IMR-90 (cell line): Measurements from ENCODE around the gene ART4. TPM values are rescaled to one million over a fixed set of nuclear protein-coding genes. Genes with fewer than 3 reads are reported as not detected.

ENCODE experiments used
- ATAC-seq: fragments of 200-7000 bp; cut with Tn5 transposase; 2 replicates; pipeline ENCODE4 v1.9.1; 2020; ENCODE audit warnings: low read depth, mild to moderate bottlenecking, moderate library complexity
- BruUV-seq: library from RNA; stranded (reverse); fragments of 400-500 nt; replicated peaks from 2 replicates; lab custom pipeline; 2021; lab: Mats Ljungman, UMichigan
- CTCF ChIA-PET: fragments of 300-600 bp; formaldehyde crosslinking; extraction: SDS; loops from one replicate; lab custom pipeline; 2021; ENCODE audit warnings: antibody characterized with exemption; lab: Yijun Ruan, JAX
- POLR2A ChIA-PET: fragments of 300-600 bp; sonication (Branson Sonifier 250); formaldehyde crosslinking; loops from one replicate; lab custom pipeline; 2022; ENCODE audit warnings: antibody characterized with exemption; ENCODE audit not compliant: unreplicated experiment; lab: Charles Lee
- DNase-seq: peaks from one replicate; pipeline ENCODE4 v3.0.0; 2013
- H2AFZ ChIP-seq: replicated peaks from 2 replicates; pipeline ENCODE3; 2013; ENCODE audit warnings: low read length, mild to moderate bottlenecking; ENCODE audit not compliant: poor library complexity
- H2AK5ac ChIP-seq: 2 replicates; pipeline ENCODE4 v1.6.1; 2013; ENCODE audit warnings: low read depth, low read length, inconsistent platforms
- H2AK9ac ChIP-seq: replicated peaks from 2 replicates; pipeline ENCODE3; 2013; ENCODE audit warnings: mild to moderate bottlenecking, low read depth, low read length, moderate library complexity; ENCODE audit not compliant: poor library complexity
- H2BK120ac ChIP-seq: 2 replicates; pipeline ENCODE4 v1.6.1; 2013; ENCODE audit warnings: low read depth, low read length, inconsistent platforms
- H2BK15ac ChIP-seq: 3 replicates; pipeline ENCODE4 v1.6.1; 2013; ENCODE audit warnings: low read depth, low read length, inconsistent platforms
- H2BK20ac ChIP-seq: 2 replicates; pipeline ENCODE4 v1.6.1; 2013; ENCODE audit warnings: low read depth, mild to moderate bottlenecking, inconsistent platforms, low read length, moderate library complexity
- H2BK5ac ChIP-seq: 2 replicates; pipeline ENCODE4 v1.6.1; 2013; ENCODE audit warnings: mild to moderate bottlenecking, low read depth, low read length, inconsistent platforms; ENCODE audit not compliant: poor library complexity, severe bottlenecking
- H3K14ac ChIP-seq: replicated peaks from 2 replicates; pipeline ENCODE4 v1.6.1; 2013; ENCODE audit warnings: low read depth, low read length, inconsistent platforms
- H3K18ac ChIP-seq: 2 replicates; pipeline ENCODE4 v1.6.1; 2013; ENCODE audit warnings: low read depth, low read length, control low read depth
- H3K23ac ChIP-seq: 2 replicates; pipeline ENCODE4 v1.6.1; 2013; ENCODE audit warnings: low read depth, low read length, inconsistent platforms
- H3K27ac ChIP-seq: 2 replicates; pipeline ENCODE4 v1.5.1; 2013; ENCODE audit warnings: mild to moderate bottlenecking, control low read depth, low read length; ENCODE audit not compliant: insufficient read depth
- H3K27me3 ChIP-seq: 2 replicates; pipeline ENCODE4 v1.6.1; 2013; ENCODE audit warnings: low read length; ENCODE audit not compliant: control insufficient read depth, insufficient read depth
- H3K36me3 ChIP-seq: 2 replicates; pipeline ENCODE4 v1.6.1; 2013; ENCODE audit warnings: low read length, mixed read lengths; ENCODE audit not compliant: control insufficient read depth, insufficient read depth
- H3K4ac ChIP-seq: 2 replicates; pipeline ENCODE4 v1.6.1; 2013; ENCODE audit warnings: low read depth, low read length, inconsistent platforms
- H3K4me1 ChIP-seq: 2 replicates; pipeline ENCODE4 v1.6.1; 2013; ENCODE audit warnings: low read length, mixed read lengths; ENCODE audit not compliant: control insufficient read depth, insufficient read depth
- H3K4me2 ChIP-seq: 2 replicates; pipeline ENCODE4 v1.6.1; 2013; ENCODE audit warnings: low read depth, mild to moderate bottlenecking, control low read depth, low read length, moderate library complexity
- H3K4me3 ChIP-seq: 2 replicates; pipeline ENCODE4 v1.5.1; 2013; ENCODE audit warnings: low read depth, mild to moderate bottlenecking, control low read depth, low read length, moderate library complexity; ENCODE audit not compliant: insufficient read depth
- H3K56ac ChIP-seq: 2 replicates; pipeline ENCODE4 v1.6.1; 2013; ENCODE audit warnings: low read length, inconsistent platforms; ENCODE audit not compliant: insufficient read depth; ENCODE audit errors: extremely low read depth
- H3K79me1 ChIP-seq, 2 experiments: 2 replicates each; pipeline ENCODE4 v1.6.1; 2013; ENCODE audit warnings: low read length in 2 of 2, inconsistent platforms in 1 of 2, low read depth in 1 of 2
- H3K9ac ChIP-seq: 2 replicates; pipeline ENCODE4 v1.6.1; 2013; ENCODE audit warnings: low read depth, low read length, control low read depth
- H3K9me1 ChIP-seq: 2 replicates; pipeline ENCODE4 v1.6.1; 2013; ENCODE audit warnings: low read length, inconsistent platforms; ENCODE audit not compliant: insufficient read depth
- H3K9me3 ChIP-seq: 2 replicates; pipeline ENCODE4 v1.6.1; 2013; ENCODE audit warnings: low read length; ENCODE audit not compliant: control insufficient read depth, insufficient read depth
- H4K20me1 ChIP-seq: 2 replicates; pipeline ENCODE4 v1.6.1; 2013; ENCODE audit warnings: low read length, inconsistent platforms; ENCODE audit not compliant: insufficient read depth
- H4K5ac ChIP-seq: 2 replicates; pipeline ENCODE4 v1.6.1; 2013; ENCODE audit warnings: mild to moderate bottlenecking, low read depth, low read length, control low read depth
- H4K8ac ChIP-seq, 2 experiments: 2 replicates each; pipeline ENCODE4 v1.6.1; 2013; ENCODE audit warnings: low read depth in 2 of 2, low read length in 2 of 2, control low read depth in 1 of 2, inconsistent platforms in 1 of 2
- H4K91ac ChIP-seq: 2 replicates; pipeline ENCODE4 v1.6.1; 2013; ENCODE audit warnings: low read depth, low read length, inconsistent platforms; ENCODE audit not compliant: insufficient read depth
- BHLHE40 ChIP-seq: fragments of 150-350 bp; IDR thresholded peaks from 2 replicates; pipeline ENCODE4 v1.6.1; 2016; ENCODE audit warnings: mild to moderate bottlenecking, low read depth, low read length
- CEBPB ChIP-seq: IDR thresholded peaks from 2 replicates; pipeline ENCODE4 v1.6.1; 2012; ENCODE audit warnings: low read depth, low read length, improper control_type of control experiment
- CHD1 ChIP-seq: IDR thresholded peaks from 2 replicates; pipeline ENCODE4 v1.6.1; 2012; ENCODE audit warnings: low read depth, low read length, improper control_type of control experiment
- CTCF ChIP-seq: conservative IDR thresholded peaks from 2 replicates; pipeline ENCODE4 v1.5.1; 2012; ENCODE audit warnings: mild to moderate bottlenecking, low read depth, low read length, improper control_type of control experiment
- ELK1 ChIP-seq: fragments of 150-350 bp; IDR thresholded peaks from 2 replicates; pipeline ENCODE4 v1.6.1; 2016; ENCODE audit warnings: low read depth, mild to moderate bottlenecking, low read length, moderate library complexity, borderline replicate concordance
- FOS ChIP-seq: fragments of 150-350 bp; IDR thresholded peaks from 2 replicates; pipeline ENCODE4 v1.6.1; 2016; ENCODE audit warnings: low read depth, low read length
- MAFK ChIP-seq: IDR thresholded peaks from 2 replicates; pipeline ENCODE4 v1.6.1; 2012; ENCODE audit warnings: low read depth, low read length, improper control_type of control experiment
- MAZ ChIP-seq: IDR thresholded peaks from 2 replicates; pipeline ENCODE4 v1.6.1; 2012; ENCODE audit warnings: low read depth, mild to moderate bottlenecking, low read length, improper control_type of control experiment, moderate library complexity, borderline replicate concordance
- MXI1 ChIP-seq: IDR thresholded peaks from 2 replicates; pipeline ENCODE4 v1.6.1; 2012; ENCODE audit warnings: low read depth, mild to moderate bottlenecking, low read length, moderate library complexity, borderline replicate concordance
- NFE2L2 ChIP-seq: fragments of 150-350 bp; IDR thresholded peaks from 2 replicates; pipeline ENCODE4 v1.6.1; 2016; ENCODE audit warnings: low read depth, mild to moderate bottlenecking, low read length
- POLR2A ChIP-seq: IDR thresholded peaks from 2 replicates; pipeline ENCODE4 v1.6.1; 2012; ENCODE audit warnings: mild to moderate bottlenecking, low read depth, low read length
- RAD21 ChIP-seq: IDR thresholded peaks from 2 replicates; pipeline ENCODE4 v1.6.1; 2012; ENCODE audit warnings: low read length, improper control_type of control experiment
- RCOR1 ChIP-seq: IDR thresholded peaks from 2 replicates; pipeline ENCODE4 v1.6.1; 2012; ENCODE audit warnings: mild to moderate bottlenecking, low read length, improper control_type of control experiment; ENCODE audit not compliant: insufficient replicate concordance
- RFX5 ChIP-seq: IDR thresholded peaks from 2 replicates; pipeline ENCODE4 v1.8.0; 2012; ENCODE audit warnings: low read depth, mild to moderate bottlenecking, low read length, moderate library complexity
- SMC3 ChIP-seq: fragments of 150-350 bp; IDR thresholded peaks from 2 replicates; pipeline ENCODE4 v1.6.1; 2016; ENCODE audit warnings: low read depth, mild to moderate bottlenecking, antibody characterized with exemption, low read length, moderate library complexity
- dilution Hi-C: fragments of 300-500 bp; cut with HindIII; formaldehyde crosslinking; loops from one replicate; pipeline ENCODE4 v1.14.3; 2018; ENCODE audit warnings: low sequenced_read_pairs; ENCODE audit not compliant: unreplicated experiment
- in situ Hi-C: fragments of 300-500 bp; cut with MboI; formaldehyde crosslinking; loops from 3 replicates; pipeline ENCODE4 v1.14.3; 2019; ENCODE audit warnings: low sequenced_read_pairs, inconsistent platforms, mixed read lengths
- intact Hi-C: fragments of 100-400 bp; cut with micrococcal nuclease; formaldehyde crosslinking; loops from 2 replicates; pipeline ENCODE4 v1.10.0; 2022
- polyA plus RNA-seq, 3 experiments: library from polyadenylated mRNA; depleted of rRNA; stranded (reverse); fragments of >200 nt; gene quantifications; 2 replicates each; pipeline ENCODE4 v1.2.3, GENCODE V29; 2012; ENCODE audit warnings: low replicate concordance in 1 of 3
- total RNA-seq: library from RNA; depleted of rRNA; stranded (reverse); fragments of >200 nt; gene quantifications from 2 replicates; pipeline ENCODE4 v1.2.3, GENCODE V29; 2012
- TF ChIP-seq, protein P1 (sequence below): fragments of 150-350 bp; IDR thresholded peaks from 2 replicates; pipeline ENCODE4 v1.6.1; 2017; ENCODE audit warnings: mild to moderate bottlenecking, antibody characterized with exemption, low read length, low read depth

The ART4 gene
- total and polyA plus RNA-seq, 2 of the 4 experiments (the other 2 are of a cell fraction): not detected

GRCh38 chr12:14825256-14825655 lies 18.1 kb downstream of the ART4 start:
- Histone ChIP-seq H2BK5ac (no peak overlapping the region), H3K14ac (no peak overlapping the region), H2AFZ (no peak overlapping the region), H3K27ac (no peak overlapping the region), H3K36me3 (no peaks in the 10 kb centered on the region), H3K56ac (no peak overlapping the region), H4K8ac (no peak overlapping the region), H4K91ac (no peak overlapping the region), H3K79me1 (no peaks in the 10 kb centered on the region), H2AK5ac (no peak overlapping the region), H2BK20ac (no peak overlapping the region), H3K23ac (peak overlapping the region; percentile 54; the same call in 1 of the 2 replicates), H2BK120ac (no peak overlapping the region), H4K5ac (no peak overlapping the region), H3K27me3 (no peaks in the 10 kb centered on the region), H3K4me1 (no peaks in the 10 kb centered on the region), H3K4ac (no peak overlapping the region), H2BK15ac (no peak overlapping the region), H3K9ac (no peak overlapping the region), H3K4me3 (no peak overlapping the region), H3K4me2 (no peak overlapping the region), H3K9me3 (no peaks in the 10 kb centered on the region), H2AK9ac (no peak overlapping the region), H3K9me1 (0 out of 2 replicates have a peak, but pooled peaks cover 3% of the 10 kb centered on the region), H3K18ac (no peak overlapping the region), H4K20me1 (no peaks in the 10 kb centered on the region)
- DNase-seq (peak; percentile 35), ATAC-seq (peak; percentile 57)
- ChIA-PET POLR2A (no interaction called here), CTCF (interaction anchor here (1.6 kb wide), 1 partner anchor 14 kb away, joined by 7 read pairs; no protein-coding TSS in a partner anchor)
- dilution Hi-C loops (no loop called here), in situ Hi-C loops (no loop called here), intact Hi-C loops (no loop called here)
- no peak for TF ChIP-seq RFX5
- TF ChIP-seq MXI1: no peak
- TF ChIP-seq, protein P1, sequence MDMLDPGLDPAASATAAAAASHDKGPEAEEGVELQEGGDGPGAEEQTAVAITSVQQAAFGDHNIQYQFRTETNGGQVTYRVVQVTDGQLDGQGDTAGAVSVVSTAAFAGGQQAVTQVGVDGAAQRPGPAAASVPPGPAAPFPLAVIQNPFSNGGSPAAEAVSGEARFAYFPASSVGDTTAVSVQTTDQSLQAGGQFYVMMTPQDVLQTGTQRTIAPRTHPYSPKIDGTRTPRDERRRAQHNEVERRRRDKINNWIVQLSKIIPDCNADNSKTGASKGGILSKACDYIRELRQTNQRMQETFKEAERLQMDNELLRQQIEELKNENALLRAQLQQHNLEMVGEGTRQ: no peak
- TF ChIP-seq RCOR1: no peak
- TF ChIP-seq MAFK: no peak
- TF ChIP-seq CHD1: no peak
- TF ChIP-seq RAD21: no peak
- TF ChIP-seq CEBPB: no peak
- no peak for TF ChIP-seq ELK1
- TF ChIP-seq CTCF: no peak
- TF ChIP-seq MAZ: no peak
- TF ChIP-seq POLR2A: no peak
- TF ChIP-seq SMC3: no peak
- no peak for TF ChIP-seq NFE2L2
- no peak for TF ChIP-seq BHLHE40
- no peak for TF ChIP-seq FOS
- no TSS peak for BruUV-seq
